Small intestine (tissue), 7 donors: ENCODE results near the gene LAMTOR2. TPM values are rescaled to one million over a fixed set of nuclear protein-coding genes. Genes with fewer than 3 reads are reported as not detected.

Source experiments
- DNase-seq, 2 donors: peaks; one replicate each; pipeline versions ENCODE4 v3.0.0 to v3.0.0-alpha.2; 2013
- FAIRE-seq: peaks from 2 replicates; lab custom pipeline; 2012; peaks lifted over from hg19 to GRCh38; lab: Jason Lieb, UNC
- H3K27ac ChIP-seq, 3 donors: one replicate each; pipeline ENCODE4 v1.5.1; 2013; ENCODE audit warnings: low read length in 2 of 3, mild to moderate bottlenecking in 2 of 3, control low read depth in 1 of 3, inconsistent platforms in 1 of 3, low read depth in 1 of 3, moderate library complexity in 1 of 3
- H3K27me3 ChIP-seq, 3 donors: one replicate each; pipeline ENCODE4 v1.6.1; 2013; ENCODE audit warnings: low read length in 3 of 3, inconsistent platforms in 1 of 3; ENCODE audit not compliant: control insufficient read depth in 3 of 3, insufficient read depth in 3 of 3
- H3K36me3 ChIP-seq, 3 donors: one replicate each; pipeline ENCODE4 v1.6.1; 2013; ENCODE audit warnings: low read length in 3 of 3, inconsistent platforms in 1 of 3, low read depth in 1 of 3, mild to moderate bottlenecking in 1 of 3, moderate library complexity in 1 of 3; ENCODE audit not compliant: control insufficient read depth in 3 of 3, insufficient read depth in 2 of 3
- H3K4me1 ChIP-seq, 3 donors: one replicate each; pipeline ENCODE4 v1.6.1; 2013; ENCODE audit warnings: low read length in 2 of 3, inconsistent platforms in 1 of 3, low read depth in 1 of 3, mild to moderate bottlenecking in 1 of 3, moderate library complexity in 1 of 3; ENCODE audit not compliant: control insufficient read depth in 3 of 3, insufficient read depth in 2 of 3
- H3K4me3 ChIP-seq, 3 donors: one replicate each; pipeline ENCODE4 v1.5.1; 2013; ENCODE audit warnings: low read length in 3 of 3, control low read depth in 1 of 3, inconsistent platforms in 1 of 3, low read depth in 1 of 3, mild to moderate bottlenecking in 1 of 3, moderate library complexity in 1 of 3
- H3K9me3 ChIP-seq, 2 donors: one replicate each; pipeline ENCODE4 v1.6.1; 2013; ENCODE audit warnings: low read depth in 1 of 2, low read length in 1 of 2; ENCODE audit not compliant: control insufficient read depth in 2 of 2, insufficient read depth in 1 of 2
- WGBS, 3 donors: extraction: QIAGEN DNeasy Blood & Tissue Kit; methylation state at CpG; one replicate each; pipeline ENCODE4 v1.1.7; 2013; 5-methylcytosine and 5-hydroxymethylcytosine counted together
- polyA plus RNA-seq, 4 donors: library from polyadenylated mRNA; stranded (reverse) in 3 of 4; unstranded in 1 of 4; fragments of 200-250 nt in 3 of 4; fragments of 120-200 nt in 1 of 4; gene quantifications; one replicate each; pipeline versions ENCODE4 v1.2.1 to v1.2.3, GENCODE V29; 2013
- donor health status: healthy with polysubstance abuse.
- donor health status: control.
- donor health status: control.
- donor health status: Bipolar disorder and iron deficiency.
- donor health status: healthy.

LAMTOR2 gene
- polyA plus RNA-seq, 4 donors, result 66.7 to 226 (median 148) TPM

- no peak overlapping the region for H3K4me3 ChIP-seq
- WGBS, 3 donors, result 57 to 78% (median 77%) methylated on average over 4 to 5 of the region's 5 CpGs
- peaks cover 0 to 22% (median 0%) of the 10 kb centered on the region in 3 donors for H3K4me1 ChIP-seq
- no peaks in the 10 kb centered on the region for H3K27me3 ChIP-seq
- peaks cover 0 to 68% (median 0%) of the 10 kb centered on the region in 3 donors for H3K36me3 ChIP-seq
- H3K27ac ChIP-seq, result no peak overlapping the region
- no peaks in the 10 kb centered on the region for H3K9me3 ChIP-seq
- DNase-seq (no peak), FAIRE-seq (no peak)
Measured at GRCh38 chr1:156073740-156074139, 19.2 kb downstream of the LAMTOR2 start.

GRCh38 chr1:156074661-156075060 is 20.1 kb downstream of the LAMTOR2 start:
- DNase-seq (no peak), FAIRE-seq (no peak)
- Histone ChIP-seq H3K4me1 (peaks cover 0 to 22% (median 0%) of the 10 kb centered on the region in 3 donors), H3K27ac (no peak overlapping the region), H3K36me3 (peaks cover 0 to 59% (median 0%) of the 10 kb centered on the region in 3 donors), H3K9me3 (no peaks in the 10 kb centered on the region), H3K27me3 (no peaks in the 10 kb centered on the region), H3K4me3 (no peak overlapping the region)
- 49 to 70% (median 62%) methylated on average over 7 to 8 of the region's 8 CpGs for WGBS, 3 donors

- Histone ChIP-seq H3K27ac (no peak overlapping the region), H3K4me3 (no peak overlapping the region), H3K9me3 (no peaks in the 10 kb centered on the region), H3K4me1 (peaks cover 0 to 22% (median 0%) of the 10 kb centered on the region in 3 donors), H3K36me3 (peaks cover 0 to 54% (median 0%) of the 10 kb centered on the region in 3 donors), H3K27me3 (no peaks in the 10 kb centered on the region)
- FAIRE-seq, result no peak
- 46 to 62% (median 51%) methylated on average over 3 of the region's 3 CpGs for WGBS, 3 donors
- DNase-seq, result peak in 1 of 2 donors; percentile 4
Measured at GRCh38 chr1:156075162-156075561, 20.6 kb downstream of the LAMTOR2 start.

GRCh38 chr1:156075775-156076204 is 21.2 kb downstream of the LAMTOR2 start:
- Histone ChIP-seq H3K4me1 (peaks cover 0 to 23% (median 0%) of the 10 kb centered on the region in 3 donors), H3K4me3 (no peak overlapping the region), H3K27me3 (no peaks in the 10 kb centered on the region), H3K27ac (no peak overlapping the region), H3K9me3 (no peaks in the 10 kb centered on the region), H3K36me3 (peaks cover 0 to 48% (median 0%) of the 10 kb centered on the region in 3 donors)
- FAIRE-seq (no peak), DNase-seq (no peak)
- 58 to 70% (median 68%) methylated on average over 4 of the region's 4 CpGs for WGBS, 3 donors

GRCh38 chr1:156076609-156077429 is 22.2 kb downstream of the LAMTOR2 start:
- DNase-seq (peak in 1 of 2 donors; percentile 74), FAIRE-seq (no peak)
- 67 to 89% (median 85%) methylated on average over 63 to 73 of the region's 73 CpGs for WGBS, 3 donors
- H3K36me3 ChIP-seq, result peaks cover 0 to 37% (median 0%) of the 10 kb centered on the region in 3 donors
- peaks cover 0 to 29% (median 0%) of the 10 kb centered on the region in 3 donors for H3K4me1 ChIP-seq
- no peak overlapping the region for H3K27ac ChIP-seq
- no peaks in the 10 kb centered on the region for H3K27me3 ChIP-seq
- H3K4me3 ChIP-seq, result peak overlapping the region in 2 of 3 donors; percentile 18 to 38
- H3K9me3 ChIP-seq, result no peaks in the 10 kb centered on the region

GRCh38 chr1:156077430-156077760 is 22.8 kb downstream of the LAMTOR2 start:
- Histone ChIP-seq H3K27ac (no peak overlapping the region), H3K4me1 (peaks cover 0 to 29% (median 0%) of the 10 kb centered on the region in 3 donors), H3K27me3 (no peaks in the 10 kb centered on the region), H3K9me3 (no peaks in the 10 kb centered on the region), H3K36me3 (peaks cover 0 to 33% (median 0%) of the 10 kb centered on the region in 3 donors), H3K4me3 (no peak overlapping the region)
- DNase-seq, result no peak
- no peak for FAIRE-seq
- 91 to 94% (median 93%) methylated on average over 19 of the region's 19 CpGs for WGBS, 3 donors

- DNase-seq, result peak in 1 of 2 donors; percentile 4
- no peak for FAIRE-seq
- Histone ChIP-seq H3K4me1 (peaks cover 0 to 22% (median 0%) of the 10 kb centered on the region in 3 donors), H3K27ac (no peak overlapping the region), H3K27me3 (no peaks in the 10 kb centered on the region), H3K9me3 (no peaks in the 10 kb centered on the region), H3K36me3 (peaks cover 0 to 23% (median 0%) of the 10 kb centered on the region in 3 donors), H3K4me3 (no peak overlapping the region)
- WGBS, 3 donors, result 85 to 89% (median 86%) methylated on average over 5 of the region's 5 CpGs
Measured at GRCh38 chr1:156078728-156079127, 24.1 kb downstream of the LAMTOR2 start.

GRCh38 chr1:156079762-156080161 is 25.2 kb downstream of the LAMTOR2 start:
- Histone ChIP-seq H3K36me3 (peaks cover 0 to 20% (median 0%) of the 10 kb centered on the region in 3 donors), H3K4me3 (peak overlapping the region in 1 of 3 donors; percentile 64), H3K9me3 (no peaks in the 10 kb centered on the region), H3K4me1 (peaks cover 0 to 21% (median 0%) of the 10 kb centered on the region in 3 donors), H3K27ac (no peak overlapping the region), H3K27me3 (no peaks in the 10 kb centered on the region)
- 87 to 92% (median 90%) methylated on average over 5 of the region's 5 CpGs for whole genome bisulfite sequencing, 3 donors
- DNase-seq (no peak), FAIRE-seq (no peak)
